DMS 273 treated with DMSO at 0.1 percent for 48 hours (cell line): ENCODE data around the gene EEF1A2.

Experiments used
- DNase-seq: peaks from one replicate; lab custom pipeline; 2025; lab: John Stamatoyannopoulos, UW

The EEF1A2 gene

DNA sequence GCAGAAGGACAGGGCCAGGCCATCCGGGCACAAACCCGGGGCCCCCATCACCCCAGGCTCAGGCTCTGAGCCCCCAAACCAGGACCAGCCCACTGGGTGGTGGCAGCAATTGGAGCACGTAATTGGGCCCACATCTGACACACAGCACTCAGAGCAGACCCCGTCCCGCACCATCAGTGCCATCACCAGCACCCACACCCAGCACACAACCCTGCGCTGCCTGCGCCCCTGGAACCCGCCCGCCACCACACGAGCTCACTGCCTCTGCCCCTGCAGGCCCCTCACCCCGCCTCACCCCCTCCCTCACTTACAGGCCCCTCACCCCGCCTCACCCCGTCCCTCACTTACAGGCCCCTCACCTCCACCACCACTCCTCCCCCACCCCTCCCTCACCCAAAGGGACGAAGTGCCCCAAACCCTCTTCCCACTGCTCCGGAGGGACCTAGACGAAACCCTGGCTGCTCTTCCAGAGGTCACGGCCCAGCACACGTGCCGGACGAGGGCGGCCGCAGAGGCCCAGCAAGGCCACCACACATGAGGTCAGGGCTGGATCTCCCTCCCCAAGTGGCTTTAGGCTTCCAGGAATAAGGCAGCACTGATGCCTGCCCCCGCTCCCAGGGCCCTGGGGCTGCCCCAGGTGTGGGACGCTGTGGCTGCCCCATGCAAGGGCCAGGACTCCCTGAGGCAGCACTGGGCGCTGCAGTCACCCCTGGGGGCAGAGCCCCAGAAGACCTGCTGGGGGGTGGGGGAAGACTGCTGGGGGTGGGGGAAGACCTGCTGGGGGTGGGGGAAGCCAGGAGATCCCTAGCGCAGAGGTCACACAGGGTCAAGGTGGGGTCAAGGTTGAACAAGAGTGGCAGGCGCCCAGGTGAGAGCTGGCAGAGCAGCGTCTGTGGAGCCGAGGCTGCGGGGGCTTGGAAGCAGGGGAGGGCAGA, 48.8 kb downstream of the EEF1A2 start:
- no peak for DNase-seq

DNA sequence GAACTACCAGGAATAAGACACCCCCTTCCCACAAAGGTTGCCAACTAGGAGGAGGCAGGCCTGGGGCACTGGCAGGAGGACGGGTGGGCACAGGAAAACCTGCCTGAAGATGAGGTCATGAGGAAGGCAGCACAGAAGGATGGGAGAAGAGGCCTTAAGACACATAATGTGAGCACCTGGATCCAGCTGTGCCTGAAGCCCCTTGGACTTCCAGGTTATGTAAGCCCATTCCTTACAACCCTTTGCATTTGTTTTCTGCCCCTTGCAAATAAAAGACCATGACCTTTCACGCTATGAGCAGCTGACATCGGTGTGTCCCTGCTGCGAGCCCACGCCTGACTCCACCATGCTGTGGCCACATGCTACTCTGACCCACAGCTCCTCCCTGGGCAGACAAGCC, 49.9 kb downstream of the EEF1A2 start:
- no peak for DNase-seq

DNA sequence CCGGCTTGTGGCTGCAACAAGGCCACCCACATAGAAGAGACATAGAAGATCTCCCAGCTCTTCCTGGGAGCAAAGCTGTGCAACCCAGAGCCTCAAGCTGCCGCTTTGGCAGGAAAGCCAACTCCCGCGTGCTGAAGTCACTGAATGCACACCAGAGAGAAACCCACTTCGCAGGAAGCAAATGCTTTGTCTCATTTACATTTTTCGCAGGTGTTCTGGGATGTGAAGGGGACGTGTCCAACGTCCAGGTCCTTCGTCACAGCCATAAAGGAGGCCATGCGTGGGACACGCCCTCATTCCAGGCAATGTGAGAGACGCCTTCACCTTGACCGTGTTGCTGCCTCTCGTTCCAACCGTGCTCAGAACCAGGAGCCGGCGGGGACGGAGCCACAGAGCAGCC, 50.9 kb downstream of the EEF1A2 start:
- DNase-seq: no peak

DNA sequence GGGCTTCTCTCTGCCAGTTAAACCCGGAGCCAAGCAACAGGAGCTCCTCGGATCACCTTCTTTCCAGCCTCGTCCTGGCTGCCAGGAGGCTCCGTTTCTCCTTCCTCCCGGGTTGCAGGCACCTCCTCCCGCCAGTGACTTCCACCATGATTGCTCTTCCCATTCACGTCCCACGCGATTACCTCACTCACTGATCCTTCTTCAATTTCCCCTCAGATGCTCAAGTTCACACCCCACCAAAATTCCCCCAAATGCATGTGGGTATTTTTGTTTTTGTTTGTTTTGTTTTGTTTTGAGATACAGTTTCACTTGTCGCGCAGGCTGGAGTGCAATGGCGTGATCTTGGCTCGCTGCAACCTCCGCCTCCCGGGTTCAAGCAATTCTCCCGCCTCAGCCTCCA, 51.6 kb downstream of the EEF1A2 start:
- no peak for DNase-seq

DNA sequence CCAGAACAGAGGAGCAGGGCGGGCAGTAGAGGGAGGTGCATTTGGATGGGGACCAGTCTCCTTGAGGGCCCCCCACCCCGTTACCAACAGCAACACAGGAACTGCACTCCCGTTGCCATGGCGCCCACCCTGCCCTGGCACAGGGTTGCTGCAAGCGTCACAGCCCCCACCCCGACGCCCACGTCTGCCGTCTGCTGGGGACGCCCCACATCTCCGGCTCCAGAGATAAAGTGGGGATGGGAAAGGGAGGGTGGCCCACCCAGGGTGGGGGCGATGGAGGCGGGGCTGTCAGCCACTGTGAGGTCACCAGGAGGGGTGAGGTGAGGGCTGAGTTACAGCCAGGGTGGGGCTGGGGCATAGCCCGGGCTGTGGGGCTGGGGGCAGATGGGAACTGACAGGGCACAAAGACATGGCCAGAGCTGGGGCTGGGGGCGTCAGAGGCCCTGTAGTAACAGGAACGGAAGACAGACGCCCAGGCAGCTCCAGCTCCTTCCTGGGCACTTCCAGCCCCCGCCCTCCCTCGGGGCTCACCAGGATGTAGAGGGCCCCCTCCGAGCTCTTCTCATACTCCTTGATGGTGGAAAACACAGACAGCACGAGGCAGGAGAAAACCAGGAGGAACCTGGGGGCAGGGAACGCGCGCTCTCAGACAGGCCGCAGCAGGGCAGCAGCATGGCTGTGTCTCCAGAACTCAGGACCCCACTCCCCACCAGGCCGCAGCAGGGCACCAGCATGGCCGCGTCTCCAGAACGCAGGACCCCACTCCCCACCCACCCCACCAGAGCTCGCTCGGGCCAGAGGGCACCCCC, 52.5 kb downstream of the EEF1A2 start:
- no peak for DNase-seq

DNA sequence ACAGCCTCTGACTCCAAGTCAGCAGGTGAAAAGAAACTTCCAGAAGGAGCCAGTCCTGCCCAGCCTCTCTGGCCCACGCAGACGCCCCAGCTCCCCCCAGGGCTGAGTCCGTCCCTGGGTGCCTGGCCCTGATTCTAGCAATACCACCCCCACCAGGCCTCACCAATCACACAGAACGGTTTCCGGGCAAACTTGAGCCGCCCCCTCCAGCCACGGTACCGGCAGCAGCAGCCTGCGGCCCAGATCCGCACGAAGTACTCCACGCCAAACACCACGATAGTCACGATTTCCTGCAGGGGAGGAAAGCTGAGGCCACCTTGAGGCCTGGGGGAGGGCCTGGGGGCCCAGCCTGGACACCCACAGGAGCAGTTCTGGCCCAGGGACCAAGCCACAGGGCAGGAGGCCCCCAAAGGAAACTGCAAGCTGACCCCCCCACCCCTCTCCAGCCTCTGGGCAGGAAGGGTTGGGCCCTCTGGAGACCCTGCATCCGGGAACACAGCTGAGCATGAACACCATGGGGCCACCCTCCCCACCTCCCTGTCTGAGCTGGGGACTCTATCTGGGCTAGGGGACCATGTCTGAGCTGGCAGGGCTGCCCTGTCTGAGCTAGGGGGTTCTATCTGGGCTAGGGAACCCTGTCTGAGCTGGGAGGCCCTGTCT, 53.7 kb downstream of the EEF1A2 start:
- DNase-seq: no peak

DNA sequence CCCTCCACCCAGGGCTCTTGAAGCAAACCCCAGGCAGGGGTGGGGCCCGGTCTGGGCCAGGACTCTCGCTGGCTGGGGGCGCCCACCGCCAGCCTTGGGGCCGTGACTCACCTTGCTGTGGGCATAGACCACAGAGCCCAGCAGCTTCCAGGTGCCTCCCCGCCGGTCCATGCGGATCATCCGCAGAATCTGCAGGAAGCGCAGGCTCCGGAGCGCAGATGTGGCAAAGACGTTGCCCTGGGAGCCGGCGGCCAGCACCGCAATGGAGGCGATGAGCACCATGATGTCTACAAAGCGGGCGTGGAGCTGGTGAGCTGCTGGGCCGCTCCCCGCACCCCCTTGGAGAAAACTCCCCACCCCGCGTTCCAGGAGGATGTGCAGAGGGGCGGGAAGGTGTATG, 54.3 kb downstream of the EEF1A2 start:
- no peak for DNase-seq

DNA sequence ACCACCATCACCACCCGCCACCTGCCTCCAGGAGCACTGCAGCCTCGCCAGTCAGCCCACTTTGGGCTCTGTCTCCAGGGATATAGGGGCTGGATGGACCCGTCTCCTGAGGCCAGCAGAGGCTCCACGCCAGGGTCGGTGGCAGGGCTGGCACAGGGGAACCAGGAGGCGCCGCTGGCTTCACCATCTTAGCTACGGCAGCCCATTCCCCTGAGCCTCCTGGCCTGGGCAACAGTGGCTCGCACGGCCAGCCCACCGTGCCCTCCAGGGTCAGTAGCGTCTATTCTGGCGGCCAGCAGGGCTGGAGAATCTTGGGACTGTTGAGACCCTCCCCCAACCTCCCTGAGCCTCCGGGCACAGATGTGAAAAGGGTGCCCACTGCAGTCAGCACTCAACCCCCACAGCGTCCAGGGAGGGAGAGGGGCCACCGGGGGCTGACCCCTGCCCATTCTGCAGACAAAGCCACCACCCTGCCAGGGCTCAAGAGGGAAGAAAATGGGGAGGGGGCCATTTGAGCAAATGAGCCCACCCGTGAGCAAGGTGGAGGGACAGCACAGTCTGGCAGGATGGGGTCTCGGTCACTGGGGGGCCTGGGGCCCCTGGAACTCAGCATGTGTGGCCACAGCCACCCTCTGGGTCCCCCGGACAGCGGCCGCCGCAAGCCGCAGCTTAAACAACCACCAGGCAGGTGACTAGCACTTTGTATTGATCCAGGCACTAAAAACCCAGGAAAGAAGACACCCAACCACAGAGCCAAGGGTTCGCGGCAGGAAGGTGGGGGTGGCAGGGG, 55.1 kb downstream of the EEF1A2 start:
- no peak for DNase-seq

DNA sequence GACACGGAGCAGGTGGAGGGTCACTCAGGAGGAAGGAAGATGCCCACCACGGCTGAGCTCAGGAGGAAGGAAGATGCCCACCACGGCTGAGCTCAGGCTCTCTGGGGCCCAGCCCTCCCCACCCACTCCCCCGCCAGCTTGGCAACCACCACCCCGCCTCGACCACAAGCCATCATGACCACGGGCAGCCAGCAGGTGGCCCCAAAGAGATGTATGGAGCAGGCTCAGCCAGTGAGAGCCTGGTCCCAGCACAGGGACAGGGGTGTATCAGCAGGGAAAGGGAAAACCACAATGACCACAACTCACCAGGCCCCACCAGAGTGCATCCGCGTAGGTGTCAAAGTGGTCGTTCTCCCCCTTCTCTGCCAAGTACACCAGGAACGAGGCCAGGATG, 56.8 kb downstream of the EEF1A2 start:
- no peak for DNase-seq

DNA sequence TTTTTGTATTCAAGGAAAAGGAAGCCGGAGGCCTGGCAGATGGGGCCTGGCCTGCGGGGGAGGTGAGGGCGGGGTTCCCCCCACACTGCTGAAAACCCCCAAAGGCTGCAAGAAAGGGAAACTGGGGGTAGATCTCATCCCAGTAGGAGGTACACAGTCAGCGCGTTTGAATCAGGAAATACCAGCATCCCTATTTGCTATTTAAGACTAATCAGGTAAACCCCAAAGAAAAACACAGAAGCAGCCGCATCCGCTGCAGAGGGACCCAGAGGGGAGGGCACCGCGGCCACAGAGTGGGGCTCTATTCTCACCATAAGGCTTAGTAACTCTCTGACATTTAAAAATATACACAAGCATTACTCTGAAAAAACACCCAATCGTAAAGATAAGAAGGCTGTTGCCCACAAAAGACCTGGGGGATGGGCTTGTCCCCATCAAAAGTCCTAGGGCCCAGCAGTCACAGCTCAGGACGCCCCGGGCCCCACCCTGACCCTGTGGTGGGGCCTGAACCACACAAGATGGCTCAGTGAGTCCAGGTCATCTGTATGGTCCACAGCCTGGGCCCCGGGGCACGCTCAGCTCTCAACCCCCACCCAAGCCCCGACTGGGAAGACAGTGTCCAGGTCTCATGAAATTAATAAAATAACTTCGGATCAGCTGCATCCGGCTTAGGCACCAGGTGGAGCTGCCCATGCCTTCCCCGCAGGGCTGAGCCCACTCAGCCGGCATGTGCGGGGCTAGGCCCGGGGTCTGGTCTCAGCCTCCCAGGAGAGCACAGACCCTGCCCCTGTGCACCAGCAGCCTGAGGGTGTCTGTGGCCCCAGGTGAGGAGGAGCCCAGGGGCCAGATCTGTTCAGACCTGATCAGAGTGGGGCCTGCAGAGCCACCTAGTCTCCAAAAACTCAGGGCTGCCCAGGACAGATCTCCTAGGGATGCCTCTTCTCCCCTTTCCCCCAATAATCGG, 57.5 kb downstream of the EEF1A2 start:
- DNase-seq: no peak

DNA sequence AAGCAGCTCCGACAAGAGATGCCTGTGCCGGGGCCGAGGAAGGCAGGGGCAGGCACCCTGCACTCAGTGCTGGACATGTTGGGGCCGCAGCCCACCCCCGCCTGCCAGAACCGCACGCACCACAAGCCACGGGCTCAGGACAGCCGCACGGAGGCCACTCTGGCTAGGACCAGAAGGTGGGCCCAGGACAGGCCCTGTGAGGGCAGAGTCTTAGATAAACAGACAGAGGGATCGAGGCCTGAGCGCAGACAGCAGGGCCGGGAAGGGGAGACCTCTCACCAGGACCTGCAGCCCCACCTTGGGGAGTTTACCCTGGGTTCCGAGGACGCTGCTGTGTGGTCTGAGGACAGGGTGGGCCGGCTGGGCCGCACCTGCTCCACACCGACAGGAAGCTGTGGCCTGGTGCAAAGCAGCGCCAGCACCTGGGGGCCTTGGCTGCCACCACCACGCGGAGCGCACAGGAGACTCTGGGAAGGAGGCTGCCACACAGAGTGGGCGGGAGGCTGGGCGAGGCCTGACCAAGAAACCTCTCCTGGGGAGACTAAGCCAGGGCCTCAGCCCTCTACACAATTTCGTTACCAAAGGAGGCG, 58.4 kb downstream of the EEF1A2 start:
- no peak for DNase-seq

DNA sequence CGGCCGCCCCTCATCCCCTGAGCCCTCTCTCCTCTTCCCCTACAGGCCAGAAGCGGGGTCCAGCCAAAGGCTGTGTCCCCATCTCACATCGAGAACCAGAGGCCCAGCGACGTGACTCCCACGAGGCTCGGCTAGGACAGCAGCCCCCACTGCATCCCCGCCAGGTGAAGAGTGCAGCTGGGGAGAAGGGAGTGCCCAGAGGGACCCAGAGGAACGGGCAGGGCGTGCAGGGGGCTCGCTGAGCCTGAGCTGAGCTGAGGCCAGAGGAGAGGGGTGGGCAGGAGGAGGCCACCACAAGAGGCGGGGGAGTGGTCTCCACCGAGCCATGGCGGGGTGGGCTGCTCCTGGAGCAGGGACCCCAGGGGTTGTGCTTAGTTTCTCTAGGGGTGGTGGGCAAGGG, 59.0 kb downstream of the EEF1A2 start:
- no peak for DNase-seq

DNA sequence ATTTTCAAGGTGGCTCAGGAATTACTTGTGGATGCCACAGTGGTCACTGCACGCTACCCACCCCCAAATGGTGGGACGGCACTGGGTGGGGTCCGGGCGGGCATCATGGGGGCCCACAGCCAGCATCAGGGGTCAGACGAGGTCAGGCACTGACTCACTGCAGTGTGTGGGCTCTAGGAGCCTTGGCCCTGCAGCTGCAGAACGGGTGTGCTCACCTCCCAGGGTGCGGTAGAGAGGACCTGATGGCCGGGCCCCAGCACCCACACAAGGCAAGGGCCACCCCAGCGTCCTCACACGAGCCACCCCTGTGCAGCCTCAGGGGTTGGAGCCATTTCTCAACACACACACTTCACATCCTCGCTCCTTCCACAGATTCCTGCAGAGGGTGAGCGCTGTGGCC, 60.8 kb downstream of the EEF1A2 start:
- DNase-seq: no peak
